A673 (cell line): Measurements from ENCODE around the gene TRIM56.

ENCODE experiments used
- EZH2 ChIP-seq: fragments of 200-600 bp; sonication (generic); IDR thresholded peaks from 2 replicates; pipeline ENCODE4 v1.6.1; 2017; ENCODE audit warnings: borderline replicate concordance, low read depth, mild to moderate bottlenecking, mixed read lengths, antibody characterized with exemption, low read length; ENCODE audit not compliant: poor library complexity, severe bottlenecking
- TF ChIP-seq, protein P1 (sequence below): fragments of 300-800, 200-600 bp; sonication (generic); conservative IDR thresholded peaks from 2 replicates; pipeline ENCODE4 v1.5.1; 2017; ENCODE audit warnings: low read depth, mild to moderate bottlenecking, antibody characterized with exemption, low read length, moderate library complexity, mixed read lengths

DNA sequence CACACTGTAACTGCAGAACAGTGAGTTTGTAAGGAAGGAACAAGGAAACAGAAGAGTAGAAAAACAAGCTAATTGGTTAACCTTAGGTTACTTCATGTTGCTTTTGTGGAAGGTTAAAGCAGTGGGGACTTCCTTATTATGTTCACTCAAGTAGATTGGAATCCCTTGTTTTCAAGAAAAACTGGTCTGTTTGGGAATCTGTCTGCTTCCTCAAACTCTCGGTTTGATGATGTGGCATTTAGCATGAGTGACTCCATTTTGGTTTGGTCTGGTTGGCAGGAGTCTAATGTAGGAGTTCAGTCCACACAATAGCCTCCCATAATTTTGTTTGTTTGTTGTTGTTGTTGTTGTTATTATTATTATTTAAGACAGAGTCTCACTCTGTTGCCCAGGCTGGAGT is 3.8 kb upstream of the TRIM56 start:
- TF ChIP-seq, protein P1, sequence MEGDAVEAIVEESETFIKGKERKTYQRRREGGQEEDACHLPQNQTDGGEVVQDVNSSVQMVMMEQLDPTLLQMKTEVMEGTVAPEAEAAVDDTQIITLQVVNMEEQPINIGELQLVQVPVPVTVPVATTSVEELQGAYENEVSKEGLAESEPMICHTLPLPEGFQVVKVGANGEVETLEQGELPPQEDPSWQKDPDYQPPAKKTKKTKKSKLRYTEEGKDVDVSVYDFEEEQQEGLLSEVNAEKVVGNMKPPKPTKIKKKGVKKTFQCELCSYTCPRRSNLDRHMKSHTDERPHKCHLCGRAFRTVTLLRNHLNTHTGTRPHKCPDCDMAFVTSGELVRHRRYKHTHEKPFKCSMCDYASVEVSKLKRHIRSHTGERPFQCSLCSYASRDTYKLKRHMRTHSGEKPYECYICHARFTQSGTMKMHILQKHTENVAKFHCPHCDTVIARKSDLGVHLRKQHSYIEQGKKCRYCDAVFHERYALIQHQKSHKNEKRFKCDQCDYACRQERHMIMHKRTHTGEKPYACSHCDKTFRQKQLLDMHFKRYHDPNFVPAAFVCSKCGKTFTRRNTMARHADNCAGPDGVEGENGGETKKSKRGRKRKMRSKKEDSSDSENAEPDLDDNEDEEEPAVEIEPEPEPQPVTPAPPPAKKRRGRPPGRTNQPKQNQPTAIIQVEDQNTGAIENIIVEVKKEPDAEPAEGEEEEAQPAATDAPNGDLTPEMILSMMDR, result no peak
- TF ChIP-seq EZH2, result no peak
